Measurements from ENCODE around the gene TGM6.

Gene TGM6

GRCh38 chr20:2380601-2381000 lies at the start of gene TGM6:
TGM6 (plus strand) TSS chr20:2380901; CDS start chr20:2380969, 68 bp downstream.
- no peak for DNase-seq

- no peak for DNase-seq
Observed at GRCh38 chr20:2331106-2331505, 49.6 kb upstream of the TGM6 start.

- no peak for DNase-seq
Observed at GRCh38 chr20:2331901-2332565, 48.7 kb upstream of the TGM6 start.

GRCh38 chr20:2332711-2333110 lies 48.0 kb upstream of the TGM6 start:
- no peak for DNase-seq

- DNase-seq: no peak
Observed at GRCh38 chr20:2333821-2334220, 46.9 kb upstream of the TGM6 start.

- DNase-seq: no peak
Observed at GRCh38 chr20:2335096-2335870, 45.4 kb upstream of the TGM6 start.

GRCh38 chr20:2336471-2336870 lies 44.2 kb upstream of the TGM6 start:
- no peak for DNase-seq

- no peak for DNase-seq
Observed at GRCh38 chr20:2337142-2337541, 43.6 kb upstream of the TGM6 start.

GRCh38 chr20:2338411-2339066 lies 42.2 kb upstream of the TGM6 start:
- no peak for DNase-seq

- no peak for DNase-seq
Observed at GRCh38 chr20:2340136-2340535, 40.6 kb upstream of the TGM6 start.

GRCh38 chr20:2340823-2341222 lies 39.9 kb upstream of the TGM6 start:
- no peak for DNase-seq

- DNase-seq: no peak
Observed at GRCh38 chr20:2341336-2341735, 39.4 kb upstream of the TGM6 start.

GRCh38 chr20:2342243-2342642 lies 38.5 kb upstream of the TGM6 start:
- no peak for DNase-seq

- DNase-seq: no peak
Observed at GRCh38 chr20:2346188-2346587, 34.5 kb upstream of the TGM6 start.

GRCh38 chr20:2348336-2348735 lies 32.4 kb upstream of the TGM6 start:
- DNase-seq: no peak

GRCh38 chr20:2349801-2350200 lies 30.9 kb upstream of the TGM6 start:
- DNase-seq: no peak

- DNase-seq: no peak
Observed at GRCh38 chr20:2350606-2351005, 30.1 kb upstream of the TGM6 start.

GRCh38 chr20:2353231-2353630 lies 27.5 kb upstream of the TGM6 start:
- no peak for DNase-seq

GRCh38 chr20:2357114-2357513 lies 23.6 kb upstream of the TGM6 start:
- no peak for DNase-seq

GRCh38 chr20:2358006-2358405 lies 22.7 kb upstream of the TGM6 start:
- DNase-seq: no peak

- DNase-seq: no peak
Observed at GRCh38 chr20:2361035-2361593, 19.6 kb upstream of the TGM6 start.

- DNase-seq: no peak
Observed at GRCh38 chr20:2363187-2363586, 17.5 kb upstream of the TGM6 start.

- DNase-seq: no peak
Observed at GRCh38 chr20:2363587-2363986, 17.1 kb upstream of the TGM6 start.

GRCh38 chr20:2364044-2364443 lies 16.7 kb upstream of the TGM6 start:
- DNase-seq: no peak

Data from NCI-H2029 treated with DMSO at 0.1 percent for 48 hours (cell line).